Cardiac muscle cell (in vitro differentiated cells and primary cell): ENCODE measurements around the gene GRIA1. TPM values are rescaled to one million over a fixed set of nuclear protein-coding genes. Genes with fewer than 3 reads are reported as not detected.

ENCODE experiments used
- DNase-seq, 2 donors: peaks; one replicate each; pipeline versions ENCODE4 v3.0.0 to v3.0.0-alpha.2; 2010 to 2017; ENCODE audit warnings: low read depth in 1 of 2, low spot score in 1 of 2
- H3K27ac ChIP-seq: fragments of 200-600 bp; sonication (generic); 2 replicates; pipeline ENCODE4 v1.5.1; 2016
- H3K27me3 ChIP-seq: fragments of 200-600 bp; sonication (generic); 2 replicates; pipeline ENCODE4 v1.6.0; 2016; ENCODE audit warnings: control low read depth
- H3K36me3 ChIP-seq: fragments of 200-600 bp; sonication (generic); 2 replicates; pipeline ENCODE4 v1.5.1; 2016; ENCODE audit warnings: control low read depth
- H3K4me1 ChIP-seq: fragments of 200-600 bp; sonication (generic); 2 replicates; pipeline ENCODE4 v1.8.1; 2017; ENCODE audit warnings: low read depth, mild to moderate bottlenecking, mixed run types
- H3K4me3 ChIP-seq: fragments of 200-600 bp; sonication (generic); 2 replicates; pipeline ENCODE4 v1.5.1; 2016; ENCODE audit warnings: mild to moderate bottlenecking
- H3K9me3 ChIP-seq: fragments of 200-600 bp; sonication (generic); 2 replicates; pipeline ENCODE4 v1.5.1; 2017; ENCODE audit warnings: low read depth, mild to moderate bottlenecking, control low read depth
- polyA plus RNA-seq: library from polyadenylated mRNA; unstranded; fragments of >200 nt; fragmentation: Nextera tagmentation; extraction: Ambion mirVana; gene quantifications from 2 replicates; pipeline ENCODE4 v1.2.1, GENCODE V29; 2016
- total RNA-seq: library from RNA; depleted of rRNA; stranded (reverse); fragments of >200 nt; gene quantifications from 2 replicates; pipeline ENCODE4 v1.2.3, GENCODE V29; 2016
- TF ChIP-seq, protein P1 (sequence below): IDR thresholded peaks from 2 replicates; pipeline ENCODE4 v1.5.1; 2012; ENCODE audit warnings: low read depth, mild to moderate bottlenecking, low read length

Gene GRIA1
- total and polyA plus RNA-seq, 2 experiments from 2014 or later, result 1.6 to 2.3 TPM

DNA sequence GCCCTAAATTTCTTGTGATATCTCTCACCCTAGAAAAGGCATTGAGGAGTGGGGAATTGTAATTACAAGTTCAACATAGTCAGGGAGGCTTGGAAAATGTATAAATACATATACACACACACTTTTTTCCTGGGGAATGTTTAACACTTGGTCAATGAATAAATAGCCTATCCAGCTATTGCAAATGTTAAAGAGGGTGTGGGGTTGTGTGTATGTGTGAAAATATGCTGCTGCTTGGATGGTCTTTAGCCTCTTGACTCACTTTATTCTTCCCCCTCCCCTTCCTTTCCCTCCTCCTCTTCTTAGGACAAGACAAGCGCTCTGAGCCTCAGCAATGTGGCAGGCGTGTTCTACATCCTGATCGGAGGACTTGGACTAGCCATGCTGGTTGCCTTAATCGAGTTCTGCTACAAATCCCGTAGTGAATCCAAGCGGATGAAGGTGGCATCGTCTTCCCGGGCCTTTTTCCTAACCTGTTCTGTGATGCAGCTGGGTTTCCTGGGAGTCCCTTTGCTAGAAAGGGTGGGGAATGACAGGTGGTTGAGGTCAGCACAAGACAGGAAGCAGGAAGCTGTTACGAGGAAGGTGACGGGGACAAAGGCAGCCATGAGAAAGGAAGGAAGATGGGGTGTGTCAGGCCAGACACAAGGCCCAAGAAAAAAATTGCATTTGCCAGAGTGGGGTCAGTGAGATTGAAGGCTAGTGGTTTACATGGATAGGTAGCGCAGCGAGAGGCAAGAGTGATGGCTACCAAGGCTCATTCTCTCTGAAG, 311.8 kb downstream of the GRIA1 start:
- H3K4me1 ChIP-seq, result no peaks in the 10 kb centered on the region
- peaks cover 33% of the 10 kb centered on the region for H3K27me3 ChIP-seq
- TF ChIP-seq, protein P1, sequence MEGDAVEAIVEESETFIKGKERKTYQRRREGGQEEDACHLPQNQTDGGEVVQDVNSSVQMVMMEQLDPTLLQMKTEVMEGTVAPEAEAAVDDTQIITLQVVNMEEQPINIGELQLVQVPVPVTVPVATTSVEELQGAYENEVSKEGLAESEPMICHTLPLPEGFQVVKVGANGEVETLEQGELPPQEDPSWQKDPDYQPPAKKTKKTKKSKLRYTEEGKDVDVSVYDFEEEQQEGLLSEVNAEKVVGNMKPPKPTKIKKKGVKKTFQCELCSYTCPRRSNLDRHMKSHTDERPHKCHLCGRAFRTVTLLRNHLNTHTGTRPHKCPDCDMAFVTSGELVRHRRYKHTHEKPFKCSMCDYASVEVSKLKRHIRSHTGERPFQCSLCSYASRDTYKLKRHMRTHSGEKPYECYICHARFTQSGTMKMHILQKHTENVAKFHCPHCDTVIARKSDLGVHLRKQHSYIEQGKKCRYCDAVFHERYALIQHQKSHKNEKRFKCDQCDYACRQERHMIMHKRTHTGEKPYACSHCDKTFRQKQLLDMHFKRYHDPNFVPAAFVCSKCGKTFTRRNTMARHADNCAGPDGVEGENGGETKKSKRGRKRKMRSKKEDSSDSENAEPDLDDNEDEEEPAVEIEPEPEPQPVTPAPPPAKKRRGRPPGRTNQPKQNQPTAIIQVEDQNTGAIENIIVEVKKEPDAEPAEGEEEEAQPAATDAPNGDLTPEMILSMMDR, result no peak
- no peak overlapping the region for H3K4me3 ChIP-seq
- H3K9me3 ChIP-seq, result no peaks in the 10 kb centered on the region
- H3K36me3 ChIP-seq, result no peaks in the 10 kb centered on the region
- H3K27ac ChIP-seq, result no peak overlapping the region
- no peak for DNase-seq

DNA sequence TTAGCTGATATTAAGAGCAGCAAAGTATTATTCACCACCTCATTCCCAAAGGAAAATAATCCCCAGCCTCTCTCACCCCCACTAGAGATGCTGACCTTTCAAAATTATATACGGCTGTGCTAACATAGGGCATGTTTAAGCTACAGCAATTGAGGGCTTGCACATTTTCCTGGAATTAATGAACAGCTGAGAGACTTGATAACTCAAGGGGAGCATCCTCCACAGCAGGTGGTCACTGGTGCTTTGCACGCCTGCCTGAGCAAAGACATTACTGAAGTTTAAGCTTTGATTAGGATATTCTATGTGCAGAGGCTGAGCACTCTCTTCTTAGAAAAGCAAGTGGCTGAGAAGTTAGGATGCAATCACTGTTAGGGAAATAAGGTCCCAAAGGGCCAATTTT, 317.3 kb downstream of the GRIA1 start:
- DNase-seq, result no peak
- no peak overlapping the region for H3K27ac ChIP-seq

DNA sequence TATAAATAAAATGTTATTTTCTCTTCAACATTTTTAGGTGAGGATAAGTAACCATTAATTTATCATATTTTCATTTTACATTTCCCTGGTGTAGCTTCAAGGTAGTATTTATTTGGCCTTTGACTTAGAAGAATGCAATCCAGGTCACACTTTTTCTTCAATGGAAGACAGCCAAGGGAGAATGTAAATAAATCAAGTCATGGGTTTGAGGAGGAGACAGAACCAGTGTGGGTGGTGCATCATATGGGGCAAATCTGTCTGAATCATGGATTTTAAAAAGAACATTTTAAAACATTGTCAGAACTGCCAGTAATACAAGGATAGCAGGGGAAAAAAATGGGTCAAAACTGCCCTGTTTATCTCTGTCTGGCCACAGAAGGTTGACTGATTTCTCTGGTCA, 318.7 kb downstream of the GRIA1 start:
- TF ChIP-seq, protein P1, result no peak
- Histone ChIP-seq H3K27me3 (peaks cover 9% of the 10 kb centered on the region), H3K9me3 (no peaks in the 10 kb centered on the region), H3K4me1 (no peaks in the 10 kb centered on the region), H3K27ac (no peak overlapping the region), H3K4me3 (no peak overlapping the region), H3K36me3 (no peaks in the 10 kb centered on the region)
- no peak for DNase-seq

More for the DNA sequence above, 317.3 kb downstream of the GRIA1 start:
- peaks cover 23% of the 10 kb centered on the region for H3K27me3 ChIP-seq
- H3K9me3 ChIP-seq, result no peaks in the 10 kb centered on the region
- no peak overlapping the region for H3K4me3 ChIP-seq
- H3K36me3 ChIP-seq, result no peaks in the 10 kb centered on the region
- no peaks in the 10 kb centered on the region for H3K4me1 ChIP-seq
- TF ChIP-seq, protein P1, result no peak

DNA sequence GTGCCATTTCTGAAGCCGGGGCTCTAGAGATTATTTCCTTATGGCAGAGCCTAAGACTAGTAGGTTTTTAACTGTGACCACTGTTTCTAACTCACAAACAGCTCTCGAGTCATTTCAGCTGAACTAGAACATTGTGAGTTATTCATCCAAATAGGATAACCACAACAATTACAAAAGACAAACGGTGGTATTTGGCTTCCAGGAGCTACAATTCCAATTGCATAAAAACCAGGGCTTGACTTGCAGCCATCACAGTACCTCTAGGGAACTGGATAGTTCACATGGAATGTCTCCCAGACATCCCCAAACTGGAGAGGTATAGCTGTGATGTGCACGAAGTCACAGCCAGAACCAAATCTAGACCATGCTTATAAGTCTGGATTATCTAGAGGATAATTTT, 323.4 kb downstream of the GRIA1 start:
- TF ChIP-seq, protein P1, result no peak
- DNase-seq, result no peak
- Histone ChIP-seq H3K27ac (no peak overlapping the region), H3K9me3 (no peaks in the 10 kb centered on the region), H3K36me3 (no peaks in the 10 kb centered on the region), H3K4me3 (no peak overlapping the region), H3K4me1 (no peaks in the 10 kb centered on the region), H3K27me3 (peaks cover 24% of the 10 kb centered on the region)

DNA sequence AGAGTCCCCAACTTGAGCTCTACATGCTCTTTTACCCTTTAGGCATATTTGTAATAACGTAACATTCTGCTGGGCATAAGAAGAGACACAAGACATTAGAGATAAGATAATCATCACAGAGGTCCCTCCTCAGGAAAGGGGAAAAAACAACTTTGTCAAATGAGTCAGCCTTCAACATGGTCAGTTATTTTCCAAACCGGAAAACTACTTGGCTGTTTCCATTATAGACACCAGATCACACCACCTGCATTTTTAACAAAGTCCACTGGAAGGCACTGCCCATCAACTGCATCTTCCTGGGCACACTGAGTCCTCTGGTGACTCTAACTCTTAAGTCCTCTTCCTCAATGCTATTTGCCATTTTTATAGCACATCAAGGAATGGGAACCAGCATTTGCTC, 326.4 kb downstream of the GRIA1 start:
- Histone ChIP-seq H3K4me1 (no peaks in the 10 kb centered on the region), H3K4me3 (no peak overlapping the region), H3K27ac (no peak overlapping the region), H3K27me3 (peaks cover 21% of the 10 kb centered on the region), H3K36me3 (no peaks in the 10 kb centered on the region), H3K9me3 (no peaks in the 10 kb centered on the region)
- DNase-seq, result no peak
- TF ChIP-seq, protein P1, result no peak
